SIG-M5 (cell line): ENCODE data around the gene KMT5B.

ENCODE experiments used
- DNase-seq: peaks from one replicate; lab custom pipeline; 2025; lab: John Stamatoyannopoulos, UW

Gene KMT5B

GRCh38 chr11:68179847-68180246 lies 33.2 kb downstream of the KMT5B start:
- DNase-seq: no peak

- DNase-seq: no peak
Observed at GRCh38 chr11:68177877-68178276, 35.2 kb downstream of the KMT5B start.

- no peak for DNase-seq
Observed at GRCh38 chr11:68173926-68174325, 39.2 kb downstream of the KMT5B start.

GRCh38 chr11:68169442-68169841 lies 43.7 kb downstream of the KMT5B start:
- no peak for DNase-seq

DNA sequence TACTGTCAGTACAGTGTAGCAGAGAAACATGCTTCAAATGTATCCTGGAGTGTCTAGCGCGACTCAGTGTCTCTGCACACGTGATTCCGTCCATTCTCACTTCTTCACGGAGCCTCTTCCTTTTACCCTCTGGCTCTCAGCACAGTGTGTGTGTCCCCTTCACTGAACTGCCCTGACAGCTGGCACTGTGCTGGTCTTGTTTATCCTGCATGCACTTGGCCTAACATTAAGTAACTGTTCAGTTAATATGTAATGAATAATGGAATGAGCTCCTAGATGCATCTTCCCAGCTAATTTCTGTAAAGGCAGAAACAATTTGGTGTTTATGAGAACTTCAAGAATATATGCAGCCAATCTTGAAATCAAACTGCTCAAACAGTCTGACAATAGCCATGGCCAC lies 44.4 kb downstream of the KMT5B start:
- no peak for DNase-seq

DNA sequence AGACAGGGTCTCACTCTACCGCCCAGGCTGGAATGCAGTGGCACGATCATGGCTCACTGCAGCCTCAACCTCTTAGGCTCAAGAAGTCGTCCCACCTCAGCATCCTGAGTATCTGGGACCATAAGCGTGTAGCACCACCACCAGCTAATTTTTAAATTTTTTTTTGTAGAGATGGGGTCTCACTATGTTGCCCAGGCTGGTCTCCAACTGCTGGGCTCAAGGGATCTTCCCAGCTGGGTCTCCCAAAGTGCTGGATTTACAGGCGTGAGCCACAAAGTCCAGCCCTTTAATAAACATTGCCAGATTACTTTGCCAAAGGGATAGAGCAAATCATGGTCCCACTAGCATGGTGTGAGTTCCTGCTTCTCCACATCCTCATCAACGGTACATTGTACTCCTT lies 45.6 kb downstream of the KMT5B start:
- DNase-seq: no peak

DNA sequence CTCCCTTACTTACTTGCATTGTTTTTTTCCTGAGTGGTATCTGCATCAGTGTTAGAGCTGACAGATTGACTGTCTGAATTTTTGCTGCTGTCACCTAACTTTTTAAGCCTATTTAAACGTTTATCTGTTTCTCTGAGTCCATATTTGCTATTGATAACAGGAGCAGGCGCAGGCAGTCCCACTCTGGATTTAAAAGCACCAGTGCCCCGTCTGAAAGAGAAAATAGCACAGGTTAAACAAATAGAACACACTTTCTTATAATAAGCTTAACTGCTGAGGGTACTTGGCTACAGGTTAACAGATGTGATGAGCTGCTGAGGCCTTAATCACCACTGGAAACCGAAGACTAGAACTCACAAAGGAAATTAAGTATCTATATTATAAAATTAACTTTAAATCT lies 46.1 kb downstream of the KMT5B start:
- DNase-seq: no peak

- DNase-seq: no peak
Observed at GRCh38 chr11:68165601-68166000, 47.5 kb downstream of the KMT5B start.

DNA sequence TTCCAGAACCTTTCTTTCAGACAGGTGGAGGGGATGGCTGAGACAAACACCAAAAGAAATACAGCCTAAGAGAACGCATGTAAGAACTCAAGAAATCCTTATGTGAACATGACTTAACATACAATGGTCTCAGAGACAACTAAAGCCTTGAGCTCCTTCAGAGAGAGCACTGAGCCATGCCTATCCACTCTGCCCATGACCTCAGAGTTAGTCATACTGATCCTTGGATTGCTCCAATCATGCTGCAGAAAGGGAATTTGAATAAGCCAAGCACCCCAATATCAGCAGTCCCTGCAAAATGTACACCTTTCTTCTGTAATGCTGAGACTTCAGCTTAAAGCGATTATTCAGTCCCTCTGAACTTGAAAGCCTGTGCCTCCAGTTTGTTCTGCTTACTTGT lies 48.7 kb downstream of the KMT5B start:
- no peak for DNase-seq

DNA sequence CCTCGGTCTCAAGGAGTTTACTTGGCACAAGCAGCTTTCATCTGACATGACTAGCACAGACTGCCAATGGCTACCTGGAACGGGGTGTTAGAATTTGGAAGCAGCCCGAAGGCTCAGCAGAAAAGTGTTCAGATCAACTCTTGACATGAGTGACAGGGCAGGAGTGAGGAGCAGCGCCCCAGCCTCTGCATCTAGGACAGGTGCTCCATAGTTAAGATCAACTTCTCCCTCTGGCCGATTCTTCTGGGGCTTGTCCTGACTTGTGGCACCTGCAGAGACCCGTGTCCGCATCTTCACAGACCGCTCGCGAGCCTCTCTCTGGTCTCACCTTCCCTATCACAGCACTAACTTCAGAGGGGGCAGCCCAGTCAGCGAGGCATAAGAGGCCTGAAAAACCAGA lies 49.4 kb downstream of the KMT5B start:
- DNase-seq: no peak

DNA sequence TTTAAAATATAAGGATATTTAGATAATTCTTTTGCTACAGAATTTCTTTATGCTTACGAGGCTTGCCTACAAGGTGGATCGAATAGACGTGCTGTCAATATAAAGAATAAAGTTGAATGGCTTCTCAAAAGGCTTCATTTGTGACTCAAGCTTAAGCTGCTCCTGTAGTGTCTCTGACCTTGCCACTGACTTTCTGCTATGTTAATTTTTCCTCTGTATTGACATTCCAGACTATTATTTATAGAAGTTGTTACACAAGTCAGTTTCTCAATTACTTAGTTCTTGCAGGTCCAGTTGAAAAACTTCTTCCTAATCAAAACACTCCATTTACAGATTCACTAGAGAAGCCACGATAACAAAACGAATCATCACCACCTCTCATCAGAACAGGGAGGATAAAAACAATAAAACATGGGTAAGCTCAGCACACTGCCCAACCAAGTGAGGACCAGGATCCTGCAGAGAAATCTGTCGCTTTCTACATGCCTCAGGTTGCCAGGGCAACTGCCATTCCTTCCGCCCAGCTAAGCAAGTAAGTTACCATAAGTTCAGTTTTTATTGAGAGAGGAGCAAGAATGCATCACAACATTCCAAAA lies 52.9 kb downstream of the KMT5B start:
- DNase-seq: no peak

GRCh38 chr11:68159665-68160064 lies 53.4 kb downstream of the KMT5B start:
- DNase-seq: no peak

GRCh38 chr11:68159161-68159560 lies 53.9 kb downstream of the KMT5B start:
- DNase-seq: no peak

GRCh38 chr11:68158580-68158979 lies 54.5 kb downstream of the KMT5B start:
- DNase-seq: no peak

GRCh38 chr11:68153742-68154141 lies 59.4 kb downstream of the KMT5B start:
- no peak for DNase-seq

DNA sequence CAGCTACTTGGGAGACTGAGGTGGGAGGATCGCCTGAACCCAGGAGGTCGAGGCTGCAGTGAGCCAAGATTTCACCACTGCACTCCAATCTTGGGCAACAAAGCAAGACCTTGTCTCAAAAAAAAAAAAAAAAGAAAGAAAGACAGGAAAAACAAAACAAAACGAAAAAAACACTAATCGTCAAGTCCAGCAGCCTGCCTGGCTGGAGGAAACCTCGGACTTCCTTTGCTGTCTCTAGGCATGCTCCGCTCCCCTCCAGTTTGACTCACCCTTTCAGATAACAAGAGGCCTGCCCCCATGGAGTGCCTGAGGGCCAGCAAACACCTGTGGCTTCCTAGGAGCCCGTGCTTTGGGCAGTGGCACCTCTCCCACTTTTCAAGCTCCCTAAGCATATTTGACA lies 63.1 kb downstream of the KMT5B start:
- DNase-seq: no peak

GRCh38 chr11:68149417-68149816 lies 63.7 kb downstream of the KMT5B start:
- no peak for DNase-seq

DNA sequence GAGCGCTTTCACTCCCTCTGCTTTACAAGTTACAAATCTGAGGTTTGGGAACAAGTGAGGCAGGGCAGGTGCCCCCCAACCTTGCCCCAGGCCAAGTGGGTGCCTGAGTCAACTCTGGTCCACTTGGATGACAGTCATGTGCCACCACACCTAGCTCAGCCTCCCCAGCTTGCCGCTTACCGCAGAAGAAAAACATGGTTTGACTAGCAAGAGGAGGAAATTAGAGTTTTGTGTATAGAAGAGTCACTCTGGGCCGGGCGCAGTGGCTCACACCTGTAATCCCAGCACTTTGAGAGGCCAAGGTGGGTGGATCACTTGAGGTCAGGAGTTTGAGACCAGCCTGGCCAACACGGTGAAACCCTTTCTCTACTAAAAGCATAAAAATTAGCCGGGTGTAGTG lies 64.2 kb downstream of the KMT5B start:
- no peak for DNase-seq

- DNase-seq: no peak
Observed at GRCh38 chr11:68148071-68148805, 64.9 kb downstream of the KMT5B start.

DNA sequence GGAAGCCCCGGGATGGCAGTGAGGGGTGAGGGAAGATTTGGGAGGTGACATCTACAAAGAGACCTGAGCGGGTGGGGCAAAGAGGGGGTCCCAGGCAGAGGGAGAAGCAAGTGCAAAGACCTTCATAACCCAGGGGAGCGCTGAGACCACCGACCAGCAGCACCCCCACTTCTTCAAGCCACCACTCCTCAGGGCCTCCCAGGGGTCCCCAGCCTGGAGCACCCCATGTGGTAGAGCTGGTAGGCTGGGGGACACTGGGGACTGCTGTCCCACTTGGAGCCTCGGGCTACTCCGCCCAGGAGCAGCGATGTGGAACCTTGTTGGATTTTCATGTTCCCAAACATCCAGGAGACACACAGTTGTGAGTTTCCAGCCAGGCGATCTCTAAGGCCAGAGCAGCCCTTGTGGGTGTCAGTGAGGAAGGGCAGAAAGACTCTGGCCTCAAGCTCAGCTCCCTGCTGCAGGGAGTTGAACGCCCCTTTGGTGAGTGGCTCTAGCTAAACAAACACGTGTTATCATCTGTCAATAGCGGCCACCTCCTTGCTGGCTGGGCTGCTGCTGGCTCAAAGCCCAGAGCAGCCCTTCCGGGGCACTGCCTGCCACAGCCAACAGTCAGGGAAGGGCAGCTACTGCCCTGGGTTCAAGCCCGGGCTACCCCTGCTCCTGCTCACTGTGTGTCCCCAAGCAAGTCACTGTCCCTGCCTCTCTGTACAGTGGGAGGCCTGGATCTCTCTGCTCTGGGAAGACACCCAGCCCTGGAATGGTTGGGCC lies 66.2 kb downstream of the KMT5B start:
- DNase-seq: no peak

GRCh38 chr11:68146010-68146540 lies 67.0 kb downstream of the KMT5B start:
- no peak for DNase-seq

- no peak for DNase-seq
Observed at GRCh38 chr11:68145120-68145866, 67.8 kb downstream of the KMT5B start.
